GM19455 (cell line): ENCODE data around the gene MAPK14.
"Not testable (repeated sequence)": the region's sequence is repeated elsewhere in the genome, so short reads cannot be mapped to it uniquely, and the experiment has no call there.

Experiments
- ATAC-seq: cut with Tn5 transposase; IDR thresholded peaks from one replicate; pipeline ENCODE4 v1.9.1; 2021; ENCODE audit not compliant: unreplicated experiment

Gene MAPK14

GRCh38 chr6:36120979-36121786 lies 93.6 kb downstream of the MAPK14 start:
- ATAC-seq, result no peak

GRCh38 chr6:36121787-36122494 lies 94.3 kb downstream of the MAPK14 start:
- ATAC-seq, result no peak

- ATAC-seq, result no peak
Measured at GRCh38 chr6:36122495-36123269, 95.1 kb downstream of the MAPK14 start.

- ATAC-seq, result peak; percentile 54
Measured at GRCh38 chr6:36123270-36124139, 95.9 kb downstream of the MAPK14 start.

GRCh38 chr6:36124346-36124745 lies 96.7 kb downstream of the MAPK14 start:
- ATAC-seq, result not testable (repeated sequence)

GRCh38 chr6:36124881-36125280 lies 97.3 kb downstream of the MAPK14 start:
- no peak for ATAC-seq

GRCh38 chr6:36125575-36125974 lies 98.0 kb downstream of the MAPK14 start:
- ATAC-seq, result no peak

GRCh38 chr6:36126121-36126520 lies 98.5 kb downstream of the MAPK14 start:
- ATAC-seq, result no peak

GRCh38 chr6:36126553-36127458 lies 99.2 kb downstream of the MAPK14 start:
- ATAC-seq, result no peak

- no peak for ATAC-seq
Measured at GRCh38 chr6:36127462-36128016, 99.9 kb downstream of the MAPK14 start.

GRCh38 chr6:36128073-36128472 lies 100.5 kb downstream of the MAPK14 start:
- no peak for ATAC-seq

GRCh38 chr6:36128793-36129192 lies 101.2 kb downstream of the MAPK14 start:
- ATAC-seq, result no peak

GRCh38 chr6:36129334-36129733 lies 101.7 kb downstream of the MAPK14 start:
- ATAC-seq, result not testable (repeated sequence)

- no peak for ATAC-seq
Measured at GRCh38 chr6:36129941-36130666, 102.5 kb downstream of the MAPK14 start, which contains the start of gene MAPK13. Gene MAPK13, plus strand, starts transcription at chr6:36130513. Its CDS starts 70 bp downstream, at chr6:36130583.

- peak; percentile 26 for ATAC-seq
Measured at GRCh38 chr6:36130667-36131510, 103.3 kb downstream of the MAPK14 start.

- ATAC-seq, result peak; percentile 91
Measured at GRCh38 chr6:36131511-36132245, 104.1 kb downstream of the MAPK14 start.
